ENCODE data around the gene MAPK4.

MAPK4 gene

DNA sequence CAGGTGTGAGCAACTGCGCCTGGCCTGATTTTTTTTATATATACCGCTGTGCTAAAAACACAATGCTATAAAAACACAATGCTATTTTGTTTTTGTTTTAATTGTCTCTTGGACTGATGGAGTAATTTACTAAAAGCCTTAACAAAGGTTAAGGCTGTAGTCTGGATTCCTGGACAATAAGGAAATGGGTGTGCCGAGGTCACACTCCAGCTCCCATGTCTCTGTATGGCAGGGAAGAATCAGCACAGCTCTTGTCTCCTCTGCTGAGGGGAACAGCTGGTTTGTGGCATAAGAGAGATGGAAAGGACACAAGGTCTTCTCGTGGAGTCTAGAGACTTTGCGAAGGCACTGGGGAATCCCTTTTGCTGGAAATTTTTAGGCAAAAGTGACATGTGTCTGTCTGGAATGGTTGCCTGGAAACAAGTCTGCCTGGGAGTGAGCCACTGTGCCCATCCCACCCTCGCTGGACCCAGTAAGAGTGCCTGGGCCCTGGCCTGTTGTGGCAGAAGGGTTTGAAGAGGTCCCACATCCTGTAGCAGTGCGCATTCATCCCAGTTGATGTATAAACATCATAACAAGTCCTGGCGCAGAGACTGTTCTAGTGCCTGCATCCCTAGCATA lies 73.1 kb downstream of the MAPK4 start:
- TF ChIP-seq, protein P1, sequence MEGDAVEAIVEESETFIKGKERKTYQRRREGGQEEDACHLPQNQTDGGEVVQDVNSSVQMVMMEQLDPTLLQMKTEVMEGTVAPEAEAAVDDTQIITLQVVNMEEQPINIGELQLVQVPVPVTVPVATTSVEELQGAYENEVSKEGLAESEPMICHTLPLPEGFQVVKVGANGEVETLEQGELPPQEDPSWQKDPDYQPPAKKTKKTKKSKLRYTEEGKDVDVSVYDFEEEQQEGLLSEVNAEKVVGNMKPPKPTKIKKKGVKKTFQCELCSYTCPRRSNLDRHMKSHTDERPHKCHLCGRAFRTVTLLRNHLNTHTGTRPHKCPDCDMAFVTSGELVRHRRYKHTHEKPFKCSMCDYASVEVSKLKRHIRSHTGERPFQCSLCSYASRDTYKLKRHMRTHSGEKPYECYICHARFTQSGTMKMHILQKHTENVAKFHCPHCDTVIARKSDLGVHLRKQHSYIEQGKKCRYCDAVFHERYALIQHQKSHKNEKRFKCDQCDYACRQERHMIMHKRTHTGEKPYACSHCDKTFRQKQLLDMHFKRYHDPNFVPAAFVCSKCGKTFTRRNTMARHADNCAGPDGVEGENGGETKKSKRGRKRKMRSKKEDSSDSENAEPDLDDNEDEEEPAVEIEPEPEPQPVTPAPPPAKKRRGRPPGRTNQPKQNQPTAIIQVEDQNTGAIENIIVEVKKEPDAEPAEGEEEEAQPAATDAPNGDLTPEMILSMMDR (IDR thresholded peaks at IDR 0.05; ENCODE audit: borderline replicate concordance, insufficient read depth, low read depth, low read length), result no peak
- no peak overlapping the region for H3K4me3 ChIP-seq (ENCODE audit: low read depth, low read length)

GRCh38 chr18:50633992-50634391 lies 74.1 kb downstream of the MAPK4 start:
- no peak overlapping the region for H3K4me3 ChIP-seq (ENCODE audit: low read depth, low read length)
- TF ChIP-seq, protein P1 (IDR thresholded peaks at IDR 0.05; ENCODE audit: borderline replicate concordance, insufficient read depth, low read depth, low read length), result no peak

GRCh38 chr18:50636366-50637057 lies 76.6 kb downstream of the MAPK4 start:
- TF ChIP-seq, protein P1 (IDR thresholded peaks at IDR 0.05; ENCODE audit: borderline replicate concordance, insufficient read depth, low read depth, low read length), result no peak

DNA sequence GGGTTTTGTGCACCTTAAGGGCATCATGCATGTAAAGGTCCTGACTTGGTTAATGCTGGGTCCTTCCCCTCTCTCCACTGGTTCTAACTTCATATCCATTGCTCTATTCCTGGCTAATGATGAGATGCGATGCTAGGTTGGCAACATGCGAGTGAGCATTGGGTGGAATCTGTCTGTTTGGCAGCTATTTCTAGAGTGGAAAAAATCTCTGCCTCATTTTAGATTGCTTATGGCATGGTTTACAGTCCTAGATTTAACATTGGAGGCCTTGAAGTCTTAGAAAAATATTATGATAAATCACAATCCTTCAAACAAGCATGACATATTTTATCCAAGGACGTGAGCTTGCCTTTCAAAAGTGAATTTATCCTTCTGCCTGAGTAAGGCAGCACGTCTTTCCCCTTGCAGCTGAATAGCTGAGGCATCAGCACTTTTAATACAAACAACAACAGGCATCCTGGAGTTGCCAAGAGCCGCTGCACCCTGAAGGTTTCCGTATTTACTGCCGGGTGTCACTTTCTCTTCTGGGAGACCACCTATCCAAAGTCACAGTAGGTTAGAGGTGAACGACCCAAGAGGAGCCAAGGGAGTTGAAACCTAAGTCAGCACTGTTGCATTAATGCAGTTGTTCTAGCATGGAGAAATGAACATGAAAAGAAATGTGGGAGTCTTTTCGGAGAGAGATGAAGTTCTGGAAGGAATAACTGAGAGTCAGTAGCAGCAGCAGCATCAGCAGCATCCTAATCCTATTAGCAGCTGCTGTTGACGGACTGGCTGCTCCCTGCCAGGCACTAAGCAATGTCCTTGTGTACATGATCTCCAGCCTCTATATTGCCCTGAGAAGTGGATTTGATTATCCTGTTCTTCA lies 78.4 kb downstream of the MAPK4 start:
- H3K4me3 ChIP-seq (ENCODE audit: low read depth, low read length), result no peak overlapping the region
- TF ChIP-seq, protein P1 (IDR thresholded peaks at IDR 0.05; ENCODE audit: borderline replicate concordance, insufficient read depth, low read depth, low read length), result no peak

More at GRCh38 chr18:50636366-50637057, 76.6 kb downstream of the MAPK4 start:
- H3K4me3 ChIP-seq (ENCODE audit: low read depth, low read length), result no peak overlapping the region

GRCh38 chr18:50638884-50639420 lies 79.1 kb downstream of the MAPK4 start:
- no peak overlapping the region for H3K4me3 ChIP-seq (ENCODE audit: low read depth, low read length)
- TF ChIP-seq, protein P1 (IDR thresholded peaks at IDR 0.05; ENCODE audit: borderline replicate concordance, insufficient read depth, low read depth, low read length), result no peak

DNA sequence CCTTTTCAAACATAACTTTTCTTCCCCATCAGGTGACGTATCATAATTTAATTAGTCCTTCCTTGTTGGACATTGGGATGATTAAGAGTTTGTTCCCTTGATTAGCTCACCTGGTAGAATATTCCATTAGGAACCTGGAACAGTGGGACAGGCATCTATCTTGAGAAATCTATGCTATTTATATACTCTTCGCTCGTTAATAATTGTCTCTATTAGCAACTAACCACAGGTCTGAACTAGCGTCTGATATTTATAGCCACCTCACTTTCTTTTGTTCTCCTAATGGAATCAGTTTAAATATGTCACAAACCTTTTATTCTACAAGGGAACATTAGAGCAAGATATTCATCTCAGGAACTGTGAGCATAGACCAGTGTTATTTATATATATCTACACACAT lies 79.8 kb downstream of the MAPK4 start:
- H3K4me3 ChIP-seq (ENCODE audit: low read depth, low read length), result no peak overlapping the region
- TF ChIP-seq, protein P1 (IDR thresholded peaks at IDR 0.05; ENCODE audit: borderline replicate concordance, insufficient read depth, low read depth, low read length), result no peak
